GM12891 (cell line): ENCODE results near the gene PPP2R2B.

Experiments used
- DNase-seq: peaks from one replicate; pipeline ENCODE4 v3.0.0; 2011; ENCODE audit warnings: low spot score; ENCODE audit not compliant: insufficient read length
- FAIRE-seq: peaks from 2 replicates; lab custom pipeline; 2011; peaks lifted over from hg19 to GRCh38; lab: Jason Lieb, UNC
- PAX5 ChIP-seq: IDR thresholded peaks from 2 replicates; pipeline ENCODE4 v1.6.1; 2011; ENCODE audit warnings: low read length, moderate library complexity, mild to moderate bottlenecking; ENCODE audit not compliant: insufficient read depth, severe bottlenecking
- POLR2A ChIP-seq: IDR thresholded peaks from 2 replicates; pipeline ENCODE4 v1.6.1; 2011; ENCODE audit warnings: low read depth, low read length, control low read depth
- POLR2AphosphoS5 ChIP-seq: IDR thresholded peaks from 2 replicates; pipeline ENCODE4 v1.6.1; 2011; ENCODE audit warnings: low read depth, low read length, control low read depth
- POU2F2 ChIP-seq: IDR thresholded peaks from 2 replicates; pipeline ENCODE4 v1.6.1; 2011; ENCODE audit warnings: low read depth, mild to moderate bottlenecking, control low read depth, low read length, moderate library complexity
- SPI1 ChIP-seq: IDR thresholded peaks from 2 replicates; pipeline ENCODE4 v1.6.1; 2011; ENCODE audit warnings: low read depth, low read length, control low read depth
- TAF1 ChIP-seq: IDR thresholded peaks from 2 replicates; pipeline ENCODE4 v1.6.1; 2011; ENCODE audit warnings: low read depth, low read length, control low read depth

PPP2R2B gene

DNA sequence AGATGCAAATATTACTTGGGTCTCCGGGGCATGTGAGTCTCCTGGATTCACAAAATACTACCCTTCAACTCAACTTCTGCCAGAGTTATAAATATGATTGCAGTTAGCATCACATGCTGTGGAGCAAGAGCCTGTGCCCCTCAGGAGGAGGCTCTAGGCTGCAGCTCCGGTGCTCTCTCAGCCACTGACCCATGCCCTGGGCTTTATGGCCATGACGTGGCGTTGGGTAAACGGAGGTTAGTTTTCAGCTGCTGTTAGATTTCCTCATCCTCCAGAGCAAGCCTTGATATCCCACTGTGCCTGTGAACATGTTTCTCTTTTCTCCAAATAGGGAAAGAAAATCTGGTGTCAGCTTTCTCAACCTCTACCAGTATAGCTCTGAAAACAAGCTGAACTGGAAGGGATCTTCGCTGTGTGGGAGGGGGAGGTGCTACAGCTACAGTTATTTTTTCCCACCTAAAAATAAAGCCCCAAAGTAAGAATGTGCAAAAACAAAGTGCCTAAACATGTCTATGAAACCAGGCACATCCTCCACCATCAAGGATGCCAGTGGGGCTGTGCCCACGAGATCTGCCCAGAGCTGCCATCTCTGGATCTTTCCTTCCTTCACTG is 238.2 kb downstream of the PPP2R2B start:
- no peak for FAIRE-seq
- DNase-seq, result no peak
- TF ChIP-seq PAX5 (no peak), TAF1 (no peak), POU2F2 (no peak), POLR2AphosphoS5 (no peak), SPI1 (no peak), POLR2A (no peak)

DNA sequence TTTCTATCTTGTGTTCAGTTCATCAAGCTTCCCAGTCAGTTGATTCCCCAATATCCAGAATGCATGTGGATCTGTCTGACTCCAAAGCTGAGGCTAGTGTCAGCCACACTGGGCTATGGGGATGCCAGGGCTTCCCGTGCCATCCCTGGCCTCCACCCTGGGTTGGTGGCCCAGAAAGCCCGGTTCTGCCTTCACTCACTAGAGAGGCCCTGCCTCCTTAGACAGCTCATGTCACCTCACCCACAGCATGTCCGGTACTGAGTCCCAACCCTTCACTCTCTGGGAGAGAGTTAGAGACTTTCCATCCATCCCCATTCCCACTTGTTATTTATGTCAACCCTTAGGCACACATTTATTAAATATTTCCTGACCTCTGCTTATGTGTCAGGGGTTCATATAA is 243.1 kb downstream of the PPP2R2B start:
- FAIRE-seq (no peak), DNase-seq (no peak)
- TF ChIP-seq SPI1 (no peak), POLR2AphosphoS5 (no peak), TAF1 (no peak), POU2F2 (no peak), POLR2A (no peak), PAX5 (no peak)

GRCh38 chr5:146633323-146633764 is 245.2 kb downstream of the PPP2R2B start:
- TF ChIP-seq PAX5 (no peak), SPI1 (no peak), TAF1 (no peak), POLR2A (no peak), POU2F2 (no peak), POLR2AphosphoS5 (no peak)
- FAIRE-seq, result no peak

DNA sequence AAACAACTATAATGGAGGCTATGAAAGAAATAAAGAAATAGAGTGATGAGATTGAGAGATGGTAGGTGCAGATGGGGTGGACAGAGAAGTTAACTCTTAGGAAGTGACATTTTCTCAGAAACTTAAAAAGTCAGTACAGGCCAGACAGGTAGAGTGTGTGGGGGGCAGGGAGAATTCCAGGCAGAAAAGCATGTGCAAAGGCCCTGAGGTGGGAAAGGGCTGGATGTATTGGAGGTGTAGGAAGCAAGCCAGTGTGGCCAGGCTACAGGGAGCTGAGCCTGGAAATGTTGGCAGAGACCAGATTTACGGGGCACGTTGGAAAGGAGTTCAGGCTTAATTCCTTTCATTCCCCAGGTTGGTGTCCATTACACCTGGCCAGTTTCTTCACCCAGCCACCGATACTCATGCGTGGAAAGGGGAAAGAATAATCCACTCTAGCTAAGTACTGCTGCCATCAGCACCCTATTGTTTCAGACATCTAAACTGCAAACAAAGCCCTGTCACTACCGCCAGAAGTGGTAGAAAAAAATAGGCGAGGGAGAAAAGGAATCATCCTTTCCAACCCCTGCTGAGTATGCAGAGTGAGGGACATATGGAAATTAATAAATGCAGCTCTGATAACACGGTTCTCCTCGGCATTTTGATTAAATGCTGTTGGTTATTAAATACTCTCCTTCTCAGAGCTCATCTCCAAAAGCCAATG is 245.8 kb downstream of the PPP2R2B start:
- no peak for FAIRE-seq
- no peak for DNase-seq

More at GRCh38 chr5:146633323-146633764, 245.2 kb downstream of the PPP2R2B start:
- no peak for DNase-seq

DNA sequence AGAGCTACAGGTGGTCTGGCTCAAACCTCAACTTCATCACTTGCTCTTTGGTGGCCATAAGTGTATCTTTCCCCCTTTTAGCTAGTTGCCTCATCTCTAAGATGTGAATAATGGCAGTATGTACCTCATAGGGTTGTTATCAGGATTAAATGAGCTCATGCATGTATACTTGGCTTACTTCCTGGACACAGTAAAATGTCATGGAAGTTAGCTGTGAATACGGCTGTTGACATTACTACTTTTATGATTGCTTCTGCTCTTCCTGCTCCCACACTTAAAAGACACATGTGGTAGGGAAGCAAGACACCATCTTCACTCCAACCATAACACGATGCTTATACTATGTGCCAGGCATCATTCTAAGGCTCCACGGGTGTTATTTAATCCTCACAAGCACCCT is 248.1 kb downstream of the PPP2R2B start:
- TF ChIP-seq POLR2AphosphoS5 (no peak), POU2F2 (no peak), SPI1 (no peak), TAF1 (no peak), POLR2A (no peak), PAX5 (no peak)
- no peak for FAIRE-seq
- DNase-seq, result no peak

More for the DNA sequence above, 245.8 kb downstream of the PPP2R2B start:
- no peak for TF ChIP-seq POU2F2
- TF ChIP-seq POLR2A, result no peak
- no peak for TF ChIP-seq POLR2AphosphoS5
- TF ChIP-seq PAX5, result no peak
- TF ChIP-seq TAF1, result no peak
- TF ChIP-seq SPI1, result no peak

DNA sequence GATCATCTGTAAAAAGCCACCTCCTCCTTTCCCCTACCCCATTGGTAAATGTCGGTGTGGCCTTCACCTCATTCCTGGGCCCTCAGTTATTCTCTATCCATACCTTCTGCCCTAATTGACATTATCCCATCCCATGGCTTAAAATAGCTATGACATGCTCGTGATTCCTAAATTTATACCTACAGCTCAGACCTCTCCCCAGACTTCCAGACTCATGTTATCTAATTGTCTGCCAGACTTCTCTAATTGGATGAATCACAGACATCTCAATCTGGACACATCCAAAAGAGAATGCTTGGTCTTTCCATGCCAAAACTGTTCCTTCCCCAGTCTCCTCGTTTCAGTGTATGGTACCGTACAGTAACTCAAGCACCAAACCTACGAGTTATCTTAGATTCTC is 249.6 kb downstream of the PPP2R2B start:
- DNase-seq (no peak), FAIRE-seq (no peak)
- TF ChIP-seq POLR2A (no peak), POU2F2 (no peak), PAX5 (no peak), SPI1 (no peak), TAF1 (no peak), POLR2AphosphoS5 (no peak)

DNA sequence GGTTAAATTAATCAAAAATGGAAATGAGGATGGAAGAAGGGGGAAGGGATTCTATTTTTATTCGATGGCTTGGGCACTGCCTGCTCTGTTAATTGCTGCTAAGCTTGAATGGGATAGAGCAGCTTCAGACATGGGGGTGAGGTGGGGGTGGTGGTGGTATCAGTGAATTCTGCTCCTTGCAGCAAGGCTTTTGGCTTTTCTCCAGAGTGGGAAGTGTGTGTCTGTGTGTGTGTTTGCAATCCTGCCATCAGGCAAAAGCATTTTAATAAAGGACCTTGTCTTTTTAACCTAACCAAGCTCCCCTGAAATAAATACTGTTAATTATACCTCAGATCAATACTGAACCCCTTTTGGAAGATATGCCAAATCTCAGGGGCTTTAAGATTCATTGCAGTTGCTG is 251.6 kb downstream of the PPP2R2B start:
- DNase-seq, result no peak
- FAIRE-seq, result no peak
- TF ChIP-seq POU2F2 (no peak), PAX5 (no peak), POLR2A (no peak), POLR2AphosphoS5 (no peak), TAF1 (no peak)

- no peak for FAIRE-seq
- no peak for DNase-seq
- TF ChIP-seq SPI1, result no peak
- no peak for TF ChIP-seq POLR2AphosphoS5
- no peak for TF ChIP-seq PAX5
- TF ChIP-seq TAF1, result no peak
- TF ChIP-seq POU2F2, result no peak
- TF ChIP-seq POLR2A, result no peak
Measured at GRCh38 chr5:146624179-146624578, 254.4 kb downstream of the PPP2R2B start.

- DNase-seq (no peak), FAIRE-seq (no peak)
- TF ChIP-seq TAF1 (no peak), POU2F2 (no peak), POLR2AphosphoS5 (no peak), POLR2A (no peak), PAX5 (no peak), SPI1 (no peak)
Measured at GRCh38 chr5:146623666-146624065, 254.9 kb downstream of the PPP2R2B start.

DNA sequence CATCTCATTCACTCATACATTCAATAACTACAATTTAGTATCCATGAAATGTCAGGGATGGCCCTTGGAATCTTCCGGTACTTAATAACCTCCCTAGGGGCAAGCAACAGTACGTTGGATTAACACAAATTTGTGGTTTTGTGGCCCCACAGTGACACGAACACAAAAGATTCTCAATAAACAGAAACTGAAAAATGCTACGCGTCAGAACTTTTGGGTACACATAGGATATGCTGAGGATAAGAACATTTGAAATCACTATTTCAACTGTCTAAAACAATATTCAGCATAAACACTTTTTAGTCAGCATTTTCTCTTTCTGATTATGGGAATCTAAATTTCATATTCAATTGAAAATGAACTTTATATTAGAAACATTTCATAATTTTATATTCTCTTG is 255.5 kb downstream of the PPP2R2B start:
- TF ChIP-seq POU2F2, result no peak
- TF ChIP-seq SPI1, result no peak
- no peak for TF ChIP-seq PAX5
- TF ChIP-seq TAF1, result no peak
- no peak for TF ChIP-seq POLR2AphosphoS5
- no peak for TF ChIP-seq POLR2A
- DNase-seq, result no peak
- FAIRE-seq, result no peak
